Calu3 (cell line): ENCODE results near the gene OOSP2. TPM values are rescaled to one million over a fixed set of nuclear protein-coding genes. Genes with fewer than 3 reads are reported as not detected.

Experiments used
- BruUV-seq: library from RNA; stranded (reverse); fragments of 400-500 nt; replicated peaks from 2 replicates; lab custom pipeline; 2021; lab: Mats Ljungman, UMichigan
- CTCF ChIA-PET: fragments of 300-600 bp; sonication (Branson Sonifier 250); formaldehyde crosslinking; loops from one replicate; lab custom pipeline; 2022; ENCODE audit warnings: antibody characterized with exemption; lab: Charles Lee
- DNase-seq: peaks from one replicate; pipeline ENCODE4 v3.0.0; 2022
- H3K27ac Mint-ChIP-seq: one replicate; pipeline ENCODE4 v1.8.0; 2022; ENCODE audit warnings: mixed read lengths; ENCODE audit not compliant: unreplicated experiment
- H3K27me3 Mint-ChIP-seq: one replicate; pipeline ENCODE4 v1.8.0; 2022; ENCODE audit warnings: mixed read lengths; ENCODE audit not compliant: unreplicated experiment
- H3K36me3 Mint-ChIP-seq: one replicate; pipeline ENCODE4 v1.8.0; 2022; ENCODE audit warnings: mild to moderate bottlenecking, moderate library complexity, mixed read lengths; ENCODE audit not compliant: insufficient read depth, unreplicated experiment
- H3K4me1 Mint-ChIP-seq: one replicate; pipeline ENCODE4 v1.8.0; 2022; ENCODE audit warnings: mild to moderate bottlenecking, low read depth, mixed read lengths; ENCODE audit not compliant: unreplicated experiment
- H3K4me3 Mint-ChIP-seq: one replicate; pipeline ENCODE4 v1.8.0; 2022; ENCODE audit warnings: mild to moderate bottlenecking, low read depth, moderate library complexity, mixed read lengths; ENCODE audit not compliant: unreplicated experiment
- H3K9me3 Mint-ChIP-seq: one replicate; pipeline ENCODE4 v1.8.0; 2022; ENCODE audit warnings: low read depth, mixed read lengths; ENCODE audit not compliant: unreplicated experiment
- CTCF ChIP-seq: fragments of 200-600 bp; IDR thresholded peaks from one replicate; pipeline ENCODE4 v1.8.0; 2022; ENCODE audit warnings: antibody characterized with exemption; ENCODE audit not compliant: unreplicated experiment
- intact Hi-C: fragments of 100-400 bp; cut with micrococcal nuclease; formaldehyde crosslinking; loops from one replicate; pipeline ENCODE4 v1.10.0; 2022; ENCODE audit not compliant: unreplicated experiment
- total RNA-seq: library from RNA; stranded (reverse); gene quantifications from 2 replicates; pipeline ENCODE4 v1.2.3, GENCODE V29; 2022

Gene OOSP2
- total RNA-seq, 1 experiment from 2014 or later = not detected

- Mint-ChIP-seq H3K4me1 (peaks cover 17% of the 10 kb centered on the region), H3K27me3 (no peaks in the 10 kb centered on the region), H3K27ac (peak overlapping the region; percentile 37), H3K9me3 (peaks cover 2% of the 10 kb centered on the region), H3K36me3 (no peaks in the 10 kb centered on the region), H3K4me3 (no peak overlapping the region)
- DNase-seq = no peak
- TF ChIP-seq CTCF = no peak
- intact Hi-C loops = loop anchor here (5.0 kb wide), 1 partner anchor 62 kb away; no protein-coding TSS in a partner anchor
- no TSS peak for BruUV-seq
- CTCF ChIA-PET = interaction anchor here (0.6 kb wide), 1 partner anchor 374 kb away, joined by 6 read pairs; no protein-coding TSS in a partner anchor
Measured at GRCh38 chr11:60059052-60059451, 18.8 kb downstream of the OOSP2 start.

- peaks cover 2% of the 10 kb centered on the region for H3K9me3 Mint-ChIP-seq
- H3K27me3 Mint-ChIP-seq = no peaks in the 10 kb centered on the region
- TF ChIP-seq CTCF = no peak
- H3K27ac Mint-ChIP-seq = no peak overlapping the region
- no TSS peak for BruUV-seq
- H3K4me3 Mint-ChIP-seq = no peak overlapping the region
- H3K4me1 Mint-ChIP-seq = peaks cover 17% of the 10 kb centered on the region
- CTCF ChIA-PET = interaction anchor here (0.6 kb wide), 1 partner anchor 373 kb away, joined by 6 read pairs; no protein-coding TSS in a partner anchor
- intact Hi-C loops = loop anchor here (5.0 kb wide), 1 partner anchor 62 kb away; no protein-coding TSS in a partner anchor
- DNase-seq = no peak
- H3K36me3 Mint-ChIP-seq = no peaks in the 10 kb centered on the region
Measured at GRCh38 chr11:60059521-60060240, 19.5 kb downstream of the OOSP2 start.

- DNase-seq = no peak
- Mint-ChIP-seq H3K4me1 (peaks cover 8% of the 10 kb centered on the region), H3K27me3 (no peaks in the 10 kb centered on the region), H3K36me3 (no peaks in the 10 kb centered on the region), H3K9me3 (peaks cover 2% of the 10 kb centered on the region), H3K4me3 (no peak overlapping the region), H3K27ac (no peak overlapping the region)
- CTCF ChIA-PET = no interaction called here
- intact Hi-C loops = no loop called here
- TF ChIP-seq CTCF = no peak
- BruUV-seq = no TSS peak
Measured at GRCh38 chr11:60064111-60064510, 23.9 kb downstream of the OOSP2 start.

- Mint-ChIP-seq H3K27ac (no peak overlapping the region), H3K27me3 (no peaks in the 10 kb centered on the region), H3K9me3 (no peaks in the 10 kb centered on the region), H3K4me1 (peaks cover 10% of the 10 kb centered on the region), H3K36me3 (no peaks in the 10 kb centered on the region), H3K4me3 (no peak overlapping the region)
- no TSS peak for BruUV-seq
- no peak for TF ChIP-seq CTCF
- CTCF ChIA-PET = interaction anchor here (0.6 kb wide), 1 partner anchor 114 kb away, joined by 3 read pairs; no protein-coding TSS in a partner anchor
- DNase-seq = no peak
- intact Hi-C loops = loop anchor here (5.0 kb wide), 1 partner anchor 62 kb away; no protein-coding TSS in a partner anchor
Measured at GRCh38 chr11:60065801-60066200, 25.6 kb downstream of the OOSP2 start.
